NT2/D1 (cell line): Measurements from ENCODE around the gene PARP3.

Experiments used
- SUZ12 ChIP-seq: IDR thresholded peaks from 2 replicates; pipeline ENCODE4 v1.6.1; 2011; ENCODE audit not compliant: insufficient read length, insufficient read depth; ENCODE audit errors: extremely low read depth
- YY1 ChIP-seq: IDR thresholded peaks from 2 replicates; pipeline ENCODE4 v1.6.1; 2011; ENCODE audit not compliant: insufficient read length, insufficient read depth

- no peak for TF ChIP-seq YY1
- TF ChIP-seq SUZ12 = no peak
Measured at GRCh38 chr3:51957520-51958205, 15.5 kb downstream of the PARP3 start.
